Mesenchymal stem cell (in vitro differentiated cells and primary cell): Measurements from ENCODE around the gene HOXB6.

ENCODE experiments used
- DNase-seq: peaks from one replicate; pipeline ENCODE4 v3.0.0-alpha.2; 2013
- H2AFZ ChIP-seq: one replicate; pipeline ENCODE4 v1.6.1; 2013; ENCODE audit warnings: low read depth, mild to moderate bottlenecking, control low read depth, inconsistent platforms, low read length, moderate library complexity
- H2AK5ac ChIP-seq: 2 replicates; pipeline ENCODE4 v1.6.1; 2013; ENCODE audit warnings: low read length, moderate library complexity, mild to moderate bottlenecking, inconsistent platforms; ENCODE audit not compliant: severe bottlenecking
- H2BK120ac ChIP-seq: one replicate; pipeline ENCODE4 v1.6.1; 2013; ENCODE audit warnings: low read depth, mild to moderate bottlenecking, inconsistent platforms, low read length, moderate library complexity
- H2BK12ac ChIP-seq, 2 experiments: one replicate each; pipeline ENCODE4 v1.6.1; 2013; ENCODE audit warnings: inconsistent platforms in 2 of 2, low read length in 2 of 2, mild to moderate bottlenecking in 2 of 2, moderate library complexity in 2 of 2, control low read depth in 1 of 2
- H2BK15ac ChIP-seq: one replicate; pipeline ENCODE4 v1.6.1; 2013; ENCODE audit warnings: mild to moderate bottlenecking, low read depth, inconsistent platforms; ENCODE audit not compliant: poor library complexity, severe bottlenecking
- H2BK5ac ChIP-seq: 2 replicates; pipeline ENCODE4 v1.6.1; 2013; ENCODE audit warnings: low read depth, mild to moderate bottlenecking, low read length, control low read depth, inconsistent platforms; ENCODE audit not compliant: poor library complexity, severe bottlenecking
- H3K14ac ChIP-seq, 2 experiments: one replicate each; pipeline ENCODE4 v1.6.1; 2013; ENCODE audit warnings: inconsistent platforms in 2 of 2, low read length in 2 of 2, control low read depth in 1 of 2, mild to moderate bottlenecking in 1 of 2, moderate library complexity in 1 of 2
- H3K18ac ChIP-seq, 2 experiments: one replicate each; pipeline ENCODE4 v1.6.1; 2013; ENCODE audit warnings: inconsistent platforms in 2 of 2, low read length in 2 of 2, control low read depth in 1 of 2, low read depth in 1 of 2, mild to moderate bottlenecking in 1 of 2
- H3K23ac ChIP-seq, 2 experiments: one replicate each; pipeline ENCODE4 v1.6.1; 2013; ENCODE audit warnings: inconsistent platforms in 2 of 2, low read length in 2 of 2, mild to moderate bottlenecking in 2 of 2, moderate library complexity in 2 of 2, control low read depth in 1 of 2
- H3K27ac ChIP-seq: 2 replicates; pipeline ENCODE4 v1.5.1; 2013; ENCODE audit warnings: mild to moderate bottlenecking, moderate library complexity, low read length, control low read depth, inconsistent platforms; ENCODE audit not compliant: poor library complexity, severe bottlenecking
- H3K27me3 ChIP-seq, 2 experiments: 2 replicates each; pipeline versions ENCODE4 v1.6.1 to v1.7.0; 2013; ENCODE audit warnings: low read length in 2 of 2, mild to moderate bottlenecking in 2 of 2, moderate library complexity in 2 of 2, control low read depth in 1 of 2, inconsistent platforms in 1 of 2; ENCODE audit not compliant: control insufficient read depth in 1 of 2, insufficient read depth in 1 of 2
- H3K36me3 ChIP-seq, 2 experiments: 2 replicates each; pipeline versions ENCODE4 v1.6.1 to v1.7.0; 2013; ENCODE audit warnings: low read length in 2 of 2, control low read depth in 1 of 2, inconsistent platforms in 1 of 2, low read depth in 1 of 2, mild to moderate bottlenecking in 1 of 2; ENCODE audit not compliant: insufficient read depth in 2 of 2, control insufficient read depth in 1 of 2
- H3K4ac ChIP-seq, 2 experiments: one replicate each; pipeline ENCODE4 v1.6.1; 2013; ENCODE audit warnings: inconsistent platforms in 2 of 2, low read length in 2 of 2, mild to moderate bottlenecking in 2 of 2, moderate library complexity in 2 of 2, control low read depth in 1 of 2, low read depth in 1 of 2
- H3K4me1 ChIP-seq: 2 replicates; pipeline ENCODE4 v1.6.1; 2013; ENCODE audit warnings: low read depth, low read length, control low read depth; ENCODE audit not compliant: control insufficient read depth, insufficient read depth
- H3K4me2 ChIP-seq: 2 replicates; pipeline ENCODE4 v1.6.1; 2013; ENCODE audit warnings: low read length, mild to moderate bottlenecking, inconsistent platforms; ENCODE audit not compliant: poor library complexity, severe bottlenecking
- H3K4me3 ChIP-seq, 2 experiments: 2 replicates each; pipeline versions ENCODE4 v1.5.1 to v1.7.0; 2013; ENCODE audit warnings: low read length in 2 of 2, mild to moderate bottlenecking in 2 of 2, control low read depth in 1 of 2, low read depth in 1 of 2; ENCODE audit not compliant: insufficient read depth in 1 of 2
- H3K79me1 ChIP-seq: replicated peaks from 2 replicates; pipeline ENCODE4 v1.6.1; 2013; ENCODE audit warnings: mild to moderate bottlenecking, control low read depth, low read length, inconsistent platforms; ENCODE audit not compliant: poor library complexity, severe bottlenecking
- H3K9ac ChIP-seq: 2 replicates; pipeline ENCODE4 v1.7.0; 2013; ENCODE audit warnings: mild to moderate bottlenecking, low read length, moderate library complexity
- H3K9me3 ChIP-seq: 2 replicates; pipeline ENCODE4 v1.7.0; 2013; ENCODE audit warnings: mild to moderate bottlenecking, low read length; ENCODE audit not compliant: control insufficient read depth
- H4K8ac ChIP-seq: one replicate; pipeline ENCODE4 v1.6.1; 2013; ENCODE audit warnings: inconsistent platforms, mild to moderate bottlenecking, low read length, moderate library complexity
- H4K91ac ChIP-seq: one replicate; pipeline ENCODE4 v1.6.1; 2013; ENCODE audit warnings: mild to moderate bottlenecking, low read length, inconsistent platforms
- WGBS: methylation state at CpG from one replicate; pipeline ENCODE4 v1.1.7; 2013; ENCODE audit warnings: mixed read lengths; 5-methylcytosine and 5-hydroxymethylcytosine counted together

HOXB6 gene

DNA sequence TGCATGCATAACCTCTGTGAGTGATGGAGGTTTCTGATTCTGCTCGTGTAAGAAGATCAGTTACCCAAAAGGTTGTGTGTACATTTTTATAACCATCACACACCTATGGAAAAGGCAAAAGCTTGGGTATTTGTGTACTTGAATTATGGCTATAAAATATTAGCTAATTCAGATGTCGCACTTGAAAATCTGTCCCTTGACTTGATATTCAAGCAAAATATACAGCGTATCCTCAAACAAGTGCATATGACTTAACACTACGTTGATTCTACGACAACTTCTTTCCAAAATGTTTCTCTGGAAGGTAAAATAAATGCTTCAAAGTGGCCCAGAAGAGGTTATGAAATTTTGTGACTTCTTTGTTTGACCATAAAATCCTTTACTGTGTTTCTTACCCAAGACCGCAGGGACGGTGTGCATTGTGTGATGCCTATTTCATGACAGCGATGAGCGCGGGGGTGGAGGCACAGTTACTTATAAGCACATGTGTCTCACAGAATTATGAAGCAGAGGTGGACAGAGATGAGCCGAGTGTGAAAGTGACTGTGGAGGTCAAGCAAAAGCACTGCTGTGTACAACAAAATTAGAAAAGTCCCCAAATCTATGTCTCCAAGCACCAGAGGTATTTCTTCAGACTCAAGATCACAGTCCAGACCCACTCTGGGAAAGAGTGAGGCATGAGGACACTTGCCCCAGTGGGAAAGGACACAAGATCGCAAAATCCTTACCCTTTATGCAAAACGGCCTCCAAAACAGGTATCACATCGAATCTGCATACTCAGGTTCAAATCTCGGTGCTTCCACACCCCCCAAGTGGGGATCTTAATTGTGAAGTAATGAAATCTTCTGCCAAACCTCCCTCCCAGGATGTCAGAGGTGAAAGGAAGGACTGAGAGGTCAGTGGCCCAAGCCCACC lies 25.5 kb upstream of the HOXB6 start:
- no peak overlapping the region for H2BK120ac ChIP-seq
- H3K79me1 ChIP-seq: no peaks in the 10 kb centered on the region
- H3K36me3 ChIP-seq: no peaks in the 10 kb centered on the region
- no peak overlapping the region for H3K14ac ChIP-seq
- H3K4me1 ChIP-seq: peaks cover 20% of the 10 kb centered on the region
- 85% methylated on average over 10 of the region's 15 CpGs for WGBS
- H2BK12ac ChIP-seq: no peak overlapping the region
- no peak overlapping the region for H4K91ac ChIP-seq
- no peak overlapping the region for H3K4me3 ChIP-seq
- no peak overlapping the region for H3K18ac ChIP-seq
- peaks cover 95 to 98% of the 10 kb centered on the region in 2 experiments for H3K27me3 ChIP-seq
- DNase-seq: no peak
- H3K27ac ChIP-seq: no peak overlapping the region
- no peak overlapping the region for H3K4ac ChIP-seq
- no peak overlapping the region for H2BK15ac ChIP-seq
- H2AK5ac ChIP-seq: no peak overlapping the region
- H3K23ac ChIP-seq: no peak overlapping the region
- no peak overlapping the region for H2BK5ac ChIP-seq
- H4K8ac ChIP-seq: no peak overlapping the region
- H3K9ac ChIP-seq: no peak overlapping the region
- peaks cover 6% of the 10 kb centered on the region for H3K9me3 ChIP-seq
- no peak overlapping the region for H3K4me2 ChIP-seq
- no peak overlapping the region for H2AFZ ChIP-seq

DNA sequence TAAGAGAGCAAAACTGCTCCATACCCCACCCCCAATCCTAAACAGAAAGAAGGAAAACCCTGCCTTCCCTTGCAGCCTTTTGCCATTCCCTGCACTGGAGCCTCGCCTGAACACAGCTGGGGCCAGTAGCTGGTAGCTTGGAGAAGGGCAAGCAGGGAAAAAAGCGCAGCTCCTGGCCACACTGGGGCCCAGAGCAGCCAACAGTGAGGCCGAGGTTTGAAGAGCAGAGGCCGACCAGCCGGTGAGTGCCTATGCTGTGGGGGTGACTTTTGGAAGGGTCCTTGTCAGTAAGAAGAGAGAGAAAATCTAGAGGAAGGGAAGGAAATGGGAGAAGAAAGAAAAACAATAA lies 24.6 kb upstream of the HOXB6 start:
- DNase-seq: no peak
- H3K14ac ChIP-seq: no peak overlapping the region
- no peak overlapping the region for H2AK5ac ChIP-seq
- no peak overlapping the region for H2BK5ac ChIP-seq
- no peak overlapping the region for H4K91ac ChIP-seq
- H2AFZ ChIP-seq: no peak overlapping the region
- H2BK120ac ChIP-seq: no peak overlapping the region
- H3K4ac ChIP-seq: no peak overlapping the region
- no peak overlapping the region for H3K18ac ChIP-seq
- H3K27ac ChIP-seq: no peak overlapping the region
- no peak overlapping the region for H3K23ac ChIP-seq
- no peaks in the 10 kb centered on the region for H3K79me1 ChIP-seq
- H2BK15ac ChIP-seq: no peak overlapping the region
- H2BK12ac ChIP-seq: no peak overlapping the region
- H3K36me3 ChIP-seq: no peaks in the 10 kb centered on the region
- no peak overlapping the region for H3K4me2 ChIP-seq
- no peak overlapping the region for H3K9ac ChIP-seq
- 55% methylated on average over 5 of the region's 5 CpGs for WGBS
- no peak overlapping the region for H3K4me3 ChIP-seq
- peaks cover 6% of the 10 kb centered on the region for H3K9me3 ChIP-seq
- H4K8ac ChIP-seq: no peak overlapping the region
- peaks cover 95 to 98% of the 10 kb centered on the region in 2 experiments for H3K27me3 ChIP-seq
- H3K4me1 ChIP-seq: peaks cover 27% of the 10 kb centered on the region

DNA sequence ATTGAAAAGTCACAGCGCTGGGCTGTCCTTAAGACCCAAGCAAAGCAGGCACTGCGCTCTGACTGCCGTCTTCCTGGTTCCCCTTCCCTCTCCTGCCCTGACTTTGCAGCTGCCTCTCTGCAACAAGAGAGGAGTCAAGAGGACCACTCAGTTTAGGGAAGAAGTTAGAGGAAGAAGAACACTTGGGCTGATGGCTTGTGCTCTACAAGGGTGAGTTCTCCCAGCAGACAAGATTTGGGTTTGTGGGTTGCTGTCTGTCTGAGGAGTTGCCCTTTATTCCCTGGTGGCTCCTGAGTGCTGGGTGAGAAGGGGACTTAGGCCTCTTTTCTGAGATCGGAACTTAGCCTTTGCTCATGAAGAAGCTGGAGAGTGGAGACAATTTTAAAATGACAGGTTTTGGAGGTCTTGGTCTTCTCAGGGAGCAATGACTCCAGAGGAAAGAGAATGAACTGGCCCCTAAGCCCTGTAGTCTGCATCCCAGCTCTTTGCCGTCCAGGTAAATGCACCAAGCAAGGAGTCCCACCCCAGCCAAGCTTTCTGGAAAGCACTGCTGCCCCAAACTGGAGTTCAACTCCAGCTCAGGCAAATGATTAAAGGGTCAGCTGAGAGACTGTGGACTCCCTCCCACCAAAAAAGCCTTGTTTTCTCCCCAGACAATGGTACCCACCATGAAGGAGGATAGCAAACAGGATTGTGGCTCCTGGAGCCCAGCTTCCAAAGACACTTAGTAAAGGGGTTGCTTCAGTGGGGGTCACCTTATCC lies 24.0 kb upstream of the HOXB6 start:
- WGBS: 53% methylated on average over 5 of the region's 5 CpGs
- H3K23ac ChIP-seq: no peak overlapping the region
- H4K91ac ChIP-seq: no peak overlapping the region
- H3K14ac ChIP-seq: no peak overlapping the region
- no peak overlapping the region for H3K27ac ChIP-seq
- no peak overlapping the region for H3K4me3 ChIP-seq
- H3K9me3 ChIP-seq: peaks cover 6% of the 10 kb centered on the region
- peaks cover 95 to 98% of the 10 kb centered on the region in 2 experiments for H3K27me3 ChIP-seq
- H3K9ac ChIP-seq: no peak overlapping the region
- H2BK5ac ChIP-seq: no peak overlapping the region
- H4K8ac ChIP-seq: no peak overlapping the region
- no peak for DNase-seq
- H2AFZ ChIP-seq: no peak overlapping the region
- H3K18ac ChIP-seq: peak overlapping the region in 1 of 2 experiments; percentile 8
- no peak overlapping the region for H2AK5ac ChIP-seq
- H3K4me1 ChIP-seq: peaks cover 26% of the 10 kb centered on the region
- H3K4ac ChIP-seq: no peak overlapping the region
- no peak overlapping the region for H2BK120ac ChIP-seq
- no peaks in the 10 kb centered on the region for H3K79me1 ChIP-seq
- H2BK12ac ChIP-seq: no peak overlapping the region
- no peak overlapping the region for H3K4me2 ChIP-seq
- H2BK15ac ChIP-seq: no peak overlapping the region
- no peaks in the 10 kb centered on the region for H3K36me3 ChIP-seq
